Tibial nerve (tissue), 3 donors: ENCODE measurements around the gene DCTPP1.

Source experiments
- POLR2A ChIP-seq, 2 donors: fragments of 450-650 bp; IDR thresholded peaks; one replicate each; pipeline ENCODE4 v1.6.1; 2017; ENCODE audit warnings: antibody characterized with exemption in 2 of 2, mild to moderate bottlenecking in 2 of 2, moderate library complexity in 2 of 2
- TF ChIP-seq, protein P1 (sequence below), 5 experiments: fragments of 200-600 bp in 3 of 5; fragments of 450-650 bp in 2 of 5; sonication (generic) in 3 of 5; IDR thresholded peaks; one replicate each; pipeline ENCODE4 v1.5.1; 2016 to 2019; ENCODE audit warnings: antibody characterized with exemption in 5 of 5, mild to moderate bottlenecking in 3 of 5, moderate library complexity in 2 of 5

DNA sequence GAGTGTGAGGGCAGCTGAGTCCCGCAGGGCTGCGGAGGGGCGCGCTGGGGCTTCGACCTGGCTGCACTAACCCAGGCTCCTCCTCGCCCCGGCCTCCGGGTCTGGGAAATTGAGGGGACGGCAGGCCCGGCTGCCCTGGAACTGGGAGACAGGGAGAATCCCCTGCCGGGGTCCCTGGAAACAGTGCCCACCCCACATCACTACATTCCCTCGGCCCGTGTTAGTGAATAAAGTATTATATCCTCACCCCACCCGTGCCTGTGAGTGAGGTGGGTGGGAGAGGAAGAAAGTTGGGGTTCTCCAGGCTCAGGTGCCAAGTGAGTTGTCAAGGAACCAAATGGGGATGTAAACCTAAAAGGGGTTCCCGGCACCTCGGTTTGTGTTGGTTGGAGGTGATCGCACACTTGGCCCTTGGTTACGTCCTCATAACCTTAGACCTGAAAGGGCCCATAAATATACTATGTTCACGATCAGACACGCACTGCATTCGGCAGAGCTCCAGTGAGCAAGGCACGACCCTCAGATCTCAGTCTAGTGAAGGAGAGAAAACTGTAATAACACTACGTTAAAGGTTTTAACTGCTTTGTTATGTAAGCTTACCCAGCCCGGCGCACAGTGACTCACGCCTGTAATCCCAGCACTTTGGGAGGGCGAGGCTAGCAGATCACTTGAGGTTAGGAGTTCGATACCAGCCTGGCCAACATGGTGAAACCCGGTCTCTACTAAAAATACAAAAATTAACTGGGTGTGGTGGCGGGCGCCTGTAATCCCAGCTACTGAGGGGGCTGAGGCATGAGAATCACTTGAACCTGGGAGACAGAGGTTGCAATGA is 11.3 kb downstream of the DCTPP1 start:
- no peak for TF ChIP-seq POLR2A (IDR thresholded peaks at IDR 0.05)
- TF ChIP-seq, protein P1, sequence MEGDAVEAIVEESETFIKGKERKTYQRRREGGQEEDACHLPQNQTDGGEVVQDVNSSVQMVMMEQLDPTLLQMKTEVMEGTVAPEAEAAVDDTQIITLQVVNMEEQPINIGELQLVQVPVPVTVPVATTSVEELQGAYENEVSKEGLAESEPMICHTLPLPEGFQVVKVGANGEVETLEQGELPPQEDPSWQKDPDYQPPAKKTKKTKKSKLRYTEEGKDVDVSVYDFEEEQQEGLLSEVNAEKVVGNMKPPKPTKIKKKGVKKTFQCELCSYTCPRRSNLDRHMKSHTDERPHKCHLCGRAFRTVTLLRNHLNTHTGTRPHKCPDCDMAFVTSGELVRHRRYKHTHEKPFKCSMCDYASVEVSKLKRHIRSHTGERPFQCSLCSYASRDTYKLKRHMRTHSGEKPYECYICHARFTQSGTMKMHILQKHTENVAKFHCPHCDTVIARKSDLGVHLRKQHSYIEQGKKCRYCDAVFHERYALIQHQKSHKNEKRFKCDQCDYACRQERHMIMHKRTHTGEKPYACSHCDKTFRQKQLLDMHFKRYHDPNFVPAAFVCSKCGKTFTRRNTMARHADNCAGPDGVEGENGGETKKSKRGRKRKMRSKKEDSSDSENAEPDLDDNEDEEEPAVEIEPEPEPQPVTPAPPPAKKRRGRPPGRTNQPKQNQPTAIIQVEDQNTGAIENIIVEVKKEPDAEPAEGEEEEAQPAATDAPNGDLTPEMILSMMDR (IDR thresholded peaks at IDR 0.05), result no peak
